GM18951 (cell line): ENCODE results near the gene RCHY1.

Source experiments
- POLR2A ChIP-seq: IDR thresholded peaks from 4 replicates; pipeline ENCODE4 v1.6.1; 2011; ENCODE audit warnings: mild to moderate bottlenecking; ENCODE audit not compliant: insufficient read length, insufficient read depth; ENCODE audit errors: extremely low read depth
- in situ Hi-C: fragments of 300-500 bp; cut with MboI; formaldehyde crosslinking; loops from one replicate; pipeline ENCODE4 v1.12.0; 2022; ENCODE audit warnings: low sequenced_read_pairs, mixed read lengths, inconsistent platforms; ENCODE audit not compliant: unreplicated experiment

The RCHY1 gene

DNA sequence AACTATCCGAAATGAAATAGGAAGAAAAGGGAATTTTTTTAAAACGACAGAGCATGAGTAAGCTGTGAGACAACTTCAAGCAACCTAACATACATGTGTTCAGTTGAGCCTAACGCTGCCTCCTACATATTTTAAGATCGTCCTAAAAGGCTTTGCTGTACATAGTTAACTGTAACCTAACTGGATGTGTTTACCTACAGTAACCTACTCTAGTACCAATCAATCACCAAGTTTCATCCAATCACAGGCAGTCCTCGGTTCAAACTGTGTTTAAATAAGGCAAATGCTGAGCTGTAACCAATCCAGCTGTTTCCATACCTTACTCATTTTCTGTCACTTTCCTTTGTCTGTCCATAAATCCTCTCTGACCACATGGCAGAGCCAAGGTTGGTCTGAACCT lies 17.1 kb downstream of the RCHY1 start:
- in situ Hi-C loops = no loop called here
- no peak for TF ChIP-seq POLR2A

DNA sequence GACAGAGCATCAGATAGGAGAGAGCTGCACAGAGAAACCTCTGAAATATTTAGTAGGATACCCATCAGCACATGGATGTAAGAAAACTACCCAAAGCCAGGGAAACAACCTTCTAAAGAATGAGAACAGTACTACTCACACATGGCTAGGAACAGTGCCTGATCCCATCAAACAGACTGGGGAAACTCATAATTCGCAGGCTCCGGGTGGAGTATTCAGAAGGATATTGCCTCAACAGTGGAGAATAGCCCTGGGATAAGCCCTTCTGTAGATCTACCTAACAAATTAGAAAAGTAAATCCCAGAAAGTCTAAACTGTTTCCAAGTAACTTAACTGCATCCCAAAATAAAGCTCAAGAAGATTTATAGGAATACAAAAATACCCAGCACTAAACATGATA lies 17.8 kb downstream of the RCHY1 start:
- in situ Hi-C loops = no loop called here
- TF ChIP-seq POLR2A = no peak

DNA sequence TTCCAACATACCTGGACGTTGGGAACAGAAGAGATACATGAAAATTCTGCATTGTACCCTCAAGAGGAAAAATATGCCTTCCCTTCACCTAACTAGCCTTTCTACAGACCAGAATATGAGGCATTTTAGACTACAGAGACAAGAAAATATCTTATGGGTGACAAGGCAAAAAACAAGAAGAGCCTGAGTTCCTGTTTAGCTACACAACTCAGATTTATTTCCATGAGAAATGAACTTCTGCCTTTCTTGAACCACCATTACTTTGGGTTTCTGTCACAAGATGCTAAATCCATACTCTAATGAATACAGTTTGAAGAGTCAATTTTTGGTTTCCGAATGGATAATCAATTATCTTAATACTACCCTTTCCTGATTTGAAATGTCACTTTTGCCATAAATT lies 18.7 kb downstream of the RCHY1 start:
- in situ Hi-C loops = no loop called here
- no peak for TF ChIP-seq POLR2A

- TF ChIP-seq POLR2A = no peak
- in situ Hi-C loops = no loop called here
These were observed 19.6 kb downstream of the RCHY1 start for GRCh38 chr4:75494563-75494962.

DNA sequence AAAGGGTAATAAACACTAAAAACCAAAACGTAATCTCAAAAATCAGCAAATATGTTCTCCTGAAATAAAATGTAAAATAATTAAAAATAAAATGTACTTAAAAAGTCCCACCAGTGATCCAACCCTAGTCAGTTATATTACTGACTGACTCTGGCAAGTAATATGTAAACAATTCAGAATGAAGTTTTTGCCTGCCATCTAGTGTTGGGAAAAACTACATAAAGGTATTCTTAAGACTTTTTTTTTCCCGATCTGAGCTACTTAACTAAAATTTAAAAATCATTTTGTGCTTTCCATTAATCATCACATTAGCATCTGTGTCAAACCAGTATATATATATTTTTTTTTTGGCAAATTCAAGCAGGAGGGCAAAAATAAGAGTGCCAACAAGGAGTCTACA lies 24.0 kb downstream of the RCHY1 start:
- TF ChIP-seq POLR2A = no peak
- in situ Hi-C loops = no loop called here

DNA sequence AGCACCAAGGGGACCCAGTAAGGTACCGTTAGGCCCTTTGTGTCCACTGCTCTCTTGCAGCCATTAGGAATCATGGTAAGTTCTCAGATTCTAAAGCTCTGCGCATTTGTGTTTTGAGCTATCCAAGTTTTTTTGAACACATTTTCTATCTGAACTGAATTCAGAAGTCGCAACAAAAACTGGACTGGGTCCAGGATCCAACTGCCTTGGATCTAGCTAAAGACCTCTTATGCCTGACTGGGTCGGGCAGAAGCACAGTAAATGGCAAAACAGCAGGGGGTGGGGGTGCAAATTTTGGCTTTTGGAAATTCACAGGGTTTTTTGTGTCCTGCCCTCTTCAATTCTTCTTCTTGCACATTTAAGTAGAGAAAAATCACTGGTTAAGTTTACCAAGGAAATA lies 30.0 kb downstream of the RCHY1 start:
- in situ Hi-C loops = no loop called here
- no peak for TF ChIP-seq POLR2A

- no peak for TF ChIP-seq POLR2A
- in situ Hi-C loops = no loop called here
These were observed 37.0 kb downstream of the RCHY1 start for GRCh38 chr4:75477201-75477600.

- TF ChIP-seq POLR2A = no peak
- in situ Hi-C loops = no loop called here
These were observed 43.5 kb downstream of the RCHY1 start for GRCh38 chr4:75470738-75471137.

DNA sequence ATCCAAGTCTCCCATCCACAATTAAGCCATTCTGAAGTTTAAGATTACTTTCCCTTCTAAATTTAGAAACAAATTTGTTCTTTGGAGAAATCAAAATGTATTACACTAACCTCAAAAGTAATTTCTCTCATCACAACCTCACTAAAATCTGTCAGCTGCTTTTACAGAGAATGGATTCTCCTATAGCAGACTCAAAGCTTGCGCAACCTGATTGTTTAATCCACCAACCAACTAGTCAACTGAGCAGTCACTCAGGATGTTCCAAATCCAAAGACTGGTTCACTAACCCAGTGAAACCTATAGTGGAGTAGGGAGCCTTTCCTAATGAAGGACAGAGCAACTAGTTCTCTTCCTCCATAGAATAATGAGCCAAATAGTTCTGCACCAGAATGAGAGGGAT lies 44.3 kb downstream of the RCHY1 start:
- in situ Hi-C loops = no loop called here

GRCh38 chr4:75457365-75457764 lies 56.8 kb downstream of the RCHY1 start:
- TF ChIP-seq POLR2A = no peak
- in situ Hi-C loops = no loop called here

More for the DNA sequence above, 44.3 kb downstream of the RCHY1 start:
- no peak for TF ChIP-seq POLR2A

DNA sequence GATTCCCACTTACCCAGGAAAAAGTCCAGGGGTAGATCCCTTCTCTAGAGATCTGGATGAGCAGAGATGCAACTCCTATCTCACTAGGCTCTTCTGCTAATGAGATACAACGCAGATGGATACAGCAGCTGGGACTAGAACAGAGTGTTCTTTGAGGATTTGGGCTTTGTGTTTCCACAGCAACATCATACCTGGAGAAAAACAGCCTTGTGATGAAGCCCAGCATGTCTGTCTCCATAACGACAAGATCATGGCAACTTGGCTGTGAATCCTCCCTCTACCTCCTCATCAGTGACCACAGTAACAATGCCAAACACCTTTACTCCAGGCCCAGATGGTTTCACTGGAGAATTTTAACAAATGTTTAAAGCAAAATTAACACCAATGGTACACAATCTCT lies 80.1 kb downstream of the RCHY1 start:
- in situ Hi-C loops = no loop called here
- no peak for TF ChIP-seq POLR2A

DNA sequence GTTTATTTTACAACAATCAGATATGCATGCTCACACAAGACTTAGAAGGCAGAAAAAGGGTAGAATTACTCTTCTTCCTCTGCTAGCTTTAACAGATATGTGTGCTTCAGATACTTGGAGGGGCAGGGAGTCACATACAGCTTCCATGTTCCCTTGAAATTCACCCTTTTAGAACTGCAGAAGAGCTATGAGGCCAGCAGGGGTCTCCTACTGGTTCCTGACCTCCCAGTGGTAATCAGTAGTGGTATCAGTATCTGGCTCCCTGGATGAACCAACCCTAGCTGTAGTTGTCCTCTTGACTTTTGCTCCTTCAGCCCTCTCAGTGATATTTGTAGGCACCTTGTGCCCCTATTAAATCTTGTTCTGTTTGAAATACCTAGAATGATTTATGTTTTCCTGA lies 81.5 kb downstream of the RCHY1 start:
- in situ Hi-C loops = no loop called here
- TF ChIP-seq POLR2A = no peak

- in situ Hi-C loops = no loop called here
- no peak for TF ChIP-seq POLR2A
These were observed 85.0 kb downstream of the RCHY1 start for GRCh38 chr4:75429208-75429607.
